ENCODE data around the gene TEX35. TPM values are rescaled to one million over a fixed set of nuclear protein-coding genes. Genes with fewer than 3 reads are reported as not detected.

Gene TEX35
- polyA plus RNA-seq, 3 donors: not detected

DNA sequence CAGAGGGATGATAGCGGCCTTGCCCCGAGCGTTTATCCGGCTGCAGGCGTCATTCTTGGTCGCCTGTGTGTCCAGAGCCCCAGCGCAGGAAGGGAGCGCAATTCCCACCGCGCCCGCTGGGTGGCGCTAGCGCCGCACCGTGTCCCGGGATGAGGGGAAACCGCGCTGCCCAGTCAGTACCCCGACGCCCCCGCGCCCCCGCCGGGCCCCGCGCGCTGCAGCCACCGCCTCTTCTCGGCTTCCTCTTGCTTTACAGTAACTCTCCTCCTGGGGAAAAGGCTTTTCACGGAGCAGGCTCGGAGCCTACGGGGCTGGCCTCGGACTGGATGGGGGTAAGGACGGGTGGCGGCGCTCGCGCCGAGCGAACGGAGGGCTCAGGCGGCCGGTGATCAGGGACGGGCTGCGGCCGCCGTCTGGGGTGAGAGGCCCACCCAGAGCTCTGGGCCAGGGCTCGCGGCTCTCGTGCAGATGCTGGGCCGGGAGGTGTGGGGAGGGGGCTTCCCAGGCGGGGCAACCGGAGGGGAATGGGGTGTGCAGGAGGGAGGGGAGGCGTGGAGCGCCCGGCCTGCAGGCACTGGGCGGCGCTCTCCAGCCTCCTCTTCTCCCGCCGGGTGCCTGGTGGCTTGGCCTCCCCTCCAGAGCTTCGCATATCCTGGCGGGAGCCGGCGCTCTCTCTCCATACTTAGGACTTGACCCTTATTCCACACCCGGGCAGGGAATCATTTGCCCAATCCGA, 29.8 kb downstream of the TEX35 start:
- Mint-ChIP-seq H3K4me1 (peaks cover 15% of the 10 kb centered on the region), H3K27ac (peak overlapping the region in 6 of 7 donors; percentile 45 to 87 (median 80)), H3K36me3 (peaks cover 0 to 4% of the 10 kb centered on the region in 2 donors), H3K4me3 (peak overlapping the region; percentile 94 to 96), H3K9me3 (no peaks in the 10 kb centered on the region), H3K27me3 (ENCODE audit: low read depth in 3 of 3) (peaks cover 3 to 6% (median 5%) of the 10 kb centered on the region in 3 donors)
- peak; percentile 76 to 79 (median 77) for DNase-seq
- H3K9ac ChIP-seq (ENCODE audit: insufficient read depth, low read length, poor library complexity, severe bottlenecking): peak overlapping the region; percentile 72
- under 1% methylated on average over 47 of the region's 66 CpGs for WGBS (ENCODE audit: insufficient coverage)
- H3K4me1 ChIP-seq (ENCODE audit: control insufficient read depth in 1 of 2, insufficient read depth in 2 of 2, low read length in 2 of 2): peaks cover 13 to 20% of the 10 kb centered on the region in 2 donors
- H4K20me1 ChIP-seq (ENCODE audit: insufficient read depth, low read length): no peaks in the 10 kb centered on the region
- TF ChIP-seq CTCF (IDR thresholded peaks at IDR 0.05): peak; percentile 99
- H2AFZ ChIP-seq (ENCODE audit: insufficient read depth, low read depth, low read length, poor library complexity, severe bottlenecking): peak overlapping the region; percentile 100
- H3K79me2 ChIP-seq (ENCODE audit: insufficient read depth, low read length): no peaks in the 10 kb centered on the region
- no peaks in the 10 kb centered on the region for H3K9me3 ChIP-seq (replicated peaks in 1 of 2; ENCODE audit: control insufficient read depth in 1 of 2, insufficient read depth in 1 of 2, low read length in 2 of 2)
- peak overlapping the region; percentile 60 to 95 (median 95) for H3K4me3 ChIP-seq (replicated peaks in 1 of 3; ENCODE audit: low read depth in 2 of 3, low read length in 3 of 3)
- peak overlapping the region; percentile 89 for H3K4me2 ChIP-seq (replicated peaks; ENCODE audit: extremely low read depth, low read length, poor library complexity, severe bottlenecking)
- H3K27ac ChIP-seq (ENCODE audit: low read depth in 1 of 2, low read length in 2 of 2): peak overlapping the region; percentile 23 to 81
- no peaks in the 10 kb centered on the region for H3K36me3 ChIP-seq (replicated peaks in 1 of 2; ENCODE audit: control insufficient read depth in 1 of 2, insufficient read depth in 2 of 2, low read length in 2 of 2)
- H3K27me3 ChIP-seq (ENCODE audit: control insufficient read depth in 2 of 2, insufficient read depth in 2 of 2, low read length in 2 of 2): no peaks in the 10 kb centered on the region
- intact Hi-C loops (cut with micrococcal nuclease): loop anchor here in 1 of 2 donors (5.0 kb wide), 1 partner anchor 210 kb away; no protein-coding TSS in a partner anchor

DNA sequence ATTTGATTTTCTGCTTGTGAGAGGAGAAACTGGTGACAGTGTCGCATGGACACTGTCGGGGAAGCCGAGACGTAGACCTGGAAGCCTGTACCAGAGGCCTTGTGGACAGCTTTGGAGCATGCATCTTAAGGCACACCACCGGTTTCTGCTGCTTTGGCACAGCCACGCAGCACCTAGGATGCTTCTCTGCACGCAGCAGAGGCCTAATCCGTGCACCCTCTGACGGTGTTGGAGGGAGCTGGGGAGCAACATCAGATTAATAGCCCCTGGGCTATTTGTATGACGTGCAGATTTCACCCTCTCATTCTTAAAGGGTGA, 30.3 kb downstream of the TEX35 start:
- WGBS (ENCODE audit: insufficient coverage): 3% methylated on average over 6 of the region's 10 CpGs
- Histone ChIP-seq H3K27ac (ENCODE audit: low read depth in 1 of 2, low read length in 2 of 2) (no peak overlapping the region), H3K36me3 (replicated peaks in 1 of 2; ENCODE audit: control insufficient read depth in 1 of 2, insufficient read depth in 2 of 2, low read length in 2 of 2) (no peaks in the 10 kb centered on the region), H4K20me1 (ENCODE audit: insufficient read depth, low read length) (no peaks in the 10 kb centered on the region), H3K4me3 (replicated peaks in 1 of 3; ENCODE audit: low read depth in 2 of 3, low read length in 3 of 3) (peak overlapping the region; percentile 60 to 95 (median 95)), H3K9ac (ENCODE audit: insufficient read depth, low read length, poor library complexity, severe bottlenecking) (peak overlapping the region; percentile 72), H3K27me3 (ENCODE audit: control insufficient read depth in 2 of 2, insufficient read depth in 2 of 2, low read length in 2 of 2) (no peaks in the 10 kb centered on the region), H3K9me3 (replicated peaks in 1 of 2; ENCODE audit: control insufficient read depth in 1 of 2, insufficient read depth in 1 of 2, low read length in 2 of 2) (no peaks in the 10 kb centered on the region), H3K4me2 (replicated peaks; ENCODE audit: extremely low read depth, low read length, poor library complexity, severe bottlenecking) (peak overlapping the region; percentile 89), H2AFZ (ENCODE audit: insufficient read depth, low read depth, low read length, poor library complexity, severe bottlenecking) (peak overlapping the region; percentile 100), H3K79me2 (ENCODE audit: insufficient read depth, low read length) (no peaks in the 10 kb centered on the region), H3K4me1 (ENCODE audit: control insufficient read depth in 1 of 2, insufficient read depth in 2 of 2, low read length in 2 of 2) (peaks cover 13 to 20% of the 10 kb centered on the region in 2 donors)
- DNase-seq: no peak
- Mint-ChIP-seq H3K27me3 (ENCODE audit: low read depth in 3 of 3) (peaks cover 3 to 6% (median 5%) of the 10 kb centered on the region in 3 donors), H3K4me1 (peaks cover 15% of the 10 kb centered on the region), H3K36me3 (peaks cover 0 to 4% of the 10 kb centered on the region in 2 donors), H3K27ac (peak overlapping the region in 2 of 7 donors; percentile 36 to 57), H3K4me3 (peak overlapping the region; percentile 94 to 96), H3K9me3 (no peaks in the 10 kb centered on the region)
- no peak for TF ChIP-seq CTCF (IDR thresholded peaks at IDR 0.05)
- intact Hi-C loops (cut with micrococcal nuclease): loop anchor here in 1 of 2 donors (5.0 kb wide), 1 partner anchor 209 kb away; no protein-coding TSS in a partner anchor

Data from CD14-positive monocyte (primary cell).